Measurements from ENCODE around the gene CRHR1.

The CRHR1 gene

GRCh38 chr17:45759761-45760160 lies 24.4 kb upstream of the CRHR1 start:
- DNase-seq = no peak

DNA sequence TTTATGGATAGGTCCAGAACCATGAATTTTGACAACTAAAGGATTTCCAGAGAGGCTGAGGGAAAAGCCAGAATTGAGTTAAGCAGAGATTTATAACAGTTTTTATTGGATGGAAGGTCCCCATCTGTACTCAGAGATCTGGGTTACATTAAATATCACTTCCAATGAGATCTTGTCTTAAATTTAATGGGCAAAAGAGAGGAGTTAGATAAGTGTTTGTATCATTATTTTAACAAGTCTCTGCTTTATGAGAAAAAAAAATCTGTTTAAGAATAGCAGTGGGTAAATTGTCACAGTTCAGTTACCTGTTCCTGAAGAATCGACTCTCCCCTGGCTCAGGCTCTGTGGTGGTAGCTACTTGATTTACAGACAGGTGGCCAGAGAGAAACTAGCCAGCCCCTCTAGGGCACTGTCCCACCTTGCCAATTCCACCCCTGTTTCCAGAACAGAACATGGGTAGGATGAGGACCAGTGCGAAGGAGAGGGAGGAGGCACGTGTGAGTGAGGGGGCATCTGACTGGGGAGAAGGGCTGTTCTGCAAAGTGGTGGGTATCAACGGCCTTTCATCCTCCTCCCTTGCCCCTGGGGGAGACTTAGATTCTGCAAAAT lies 22.1 kb upstream of the CRHR1 start:
- no peak for DNase-seq

DNA sequence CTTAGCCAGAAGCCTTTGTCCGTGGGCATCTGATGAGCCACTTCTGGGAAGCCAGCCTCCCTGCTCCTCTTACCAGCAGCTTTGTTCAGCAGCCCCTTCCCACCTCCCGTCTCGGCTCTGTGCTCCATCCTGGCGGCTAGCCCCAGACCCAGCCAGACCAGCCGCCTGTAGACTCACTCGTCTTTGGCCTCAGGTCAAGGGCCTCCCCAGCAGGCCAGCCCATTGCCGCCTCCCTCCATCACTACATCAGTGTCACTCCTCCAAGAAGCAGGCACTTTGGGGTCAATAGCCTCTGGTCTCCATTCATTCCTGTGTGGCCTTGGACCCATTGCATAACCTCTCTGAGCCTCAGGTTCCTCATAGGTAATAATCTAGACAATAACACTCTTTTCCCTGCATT lies 20.9 kb upstream of the CRHR1 start:
- no peak for DNase-seq

DNA sequence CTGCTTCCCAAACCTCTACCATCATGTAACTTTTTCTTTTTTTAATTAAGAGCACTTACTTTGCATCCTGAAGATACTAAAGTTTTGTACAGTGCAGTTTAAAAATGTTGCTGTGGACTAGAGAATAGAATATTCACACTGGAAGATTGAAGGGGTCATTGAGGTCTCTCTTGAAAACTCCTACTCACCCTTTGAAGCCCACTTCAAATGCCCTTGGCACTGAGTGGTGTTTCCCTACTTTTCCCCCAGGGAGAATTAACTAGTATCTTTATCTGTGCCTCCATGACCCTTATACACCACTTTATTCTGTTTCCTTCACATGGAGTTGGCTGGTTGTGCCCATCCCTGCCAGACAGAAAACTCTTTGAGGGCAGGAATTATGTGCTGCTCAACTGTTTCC lies 19.6 kb upstream of the CRHR1 start:
- no peak for DNase-seq

- DNase-seq = no peak
These were observed 16.1 kb upstream of the CRHR1 start for GRCh38 chr17:45768000-45768399.

GRCh38 chr17:45770632-45771270 lies 13.4 kb upstream of the CRHR1 start:
- DNase-seq = no peak

GRCh38 chr17:45771271-45771959 lies 12.7 kb upstream of the CRHR1 start:
- no peak for DNase-seq

- DNase-seq = no peak
These were observed 9.0 kb upstream of the CRHR1 start for GRCh38 chr17:45775148-45775547.

DNA sequence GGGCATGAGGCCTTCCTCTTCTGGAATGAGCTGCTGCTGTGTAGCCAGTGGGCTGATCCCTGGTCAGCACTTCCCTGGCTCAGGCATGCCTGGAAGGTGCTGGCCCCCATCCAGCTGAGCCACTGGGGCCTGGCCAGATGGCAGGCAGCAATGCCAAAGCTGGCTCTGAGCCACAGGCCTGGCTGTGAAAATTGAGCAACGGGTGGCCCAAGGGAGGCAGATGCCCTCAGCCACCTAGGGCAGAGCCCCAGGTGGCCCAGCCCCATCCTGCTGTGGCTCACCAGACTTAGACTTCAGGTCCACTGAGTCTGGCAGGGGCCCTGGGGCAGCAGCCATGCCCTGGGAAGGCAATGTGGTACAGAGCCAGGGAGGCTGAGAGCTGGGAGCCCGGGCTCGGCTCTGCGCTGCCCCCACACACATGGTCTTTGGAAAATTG lies 8.5 kb upstream of the CRHR1 start:
- no peak for DNase-seq

- DNase-seq = no peak
These were observed 7.2 kb upstream of the CRHR1 start for GRCh38 chr17:45776896-45777295.

DNA sequence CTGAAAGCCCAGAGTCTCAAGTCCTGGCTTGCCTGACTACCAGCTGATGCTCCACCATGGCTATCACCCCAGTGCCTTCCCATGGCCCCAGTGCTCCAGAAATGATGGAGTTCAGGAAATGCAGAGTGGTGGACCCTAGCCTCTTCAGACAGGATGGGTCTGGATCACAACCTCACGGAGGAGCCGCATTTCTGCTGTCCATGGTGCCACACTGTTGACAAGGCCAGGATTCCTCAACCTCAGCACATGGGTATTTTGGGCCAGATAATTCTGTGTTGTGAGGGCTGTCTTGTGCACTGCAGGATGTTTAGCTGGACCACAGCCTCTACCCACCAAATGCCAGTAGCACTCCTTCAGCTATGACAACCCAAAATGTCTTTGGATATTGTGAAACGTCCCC lies 6.7 kb upstream of the CRHR1 start:
- DNase-seq = no peak

- DNase-seq = no peak
These were observed 3.2 kb upstream of the CRHR1 start for GRCh38 chr17:45780921-45781320.

- DNase-seq = no peak
These were observed 1.1 kb upstream of the CRHR1 start for GRCh38 chr17:45782889-45783592.

- DNase-seq = no peak
These were observed 377 bp upstream of the CRHR1 start for GRCh38 chr17:45783593-45784292.

GRCh38 chr17:45784741-45785479 lies 790 bp downstream of the CRHR1 start:
- DNase-seq = no peak

GRCh38 chr17:45785480-45786193 lies 1.5 kb downstream of the CRHR1 start:
- DNase-seq = no peak

GRCh38 chr17:45786349-45786748 lies 2.2 kb downstream of the CRHR1 start:
- no peak for DNase-seq

- no peak for DNase-seq
These were observed 2.9 kb downstream of the CRHR1 start for GRCh38 chr17:45787044-45787443.

DNA sequence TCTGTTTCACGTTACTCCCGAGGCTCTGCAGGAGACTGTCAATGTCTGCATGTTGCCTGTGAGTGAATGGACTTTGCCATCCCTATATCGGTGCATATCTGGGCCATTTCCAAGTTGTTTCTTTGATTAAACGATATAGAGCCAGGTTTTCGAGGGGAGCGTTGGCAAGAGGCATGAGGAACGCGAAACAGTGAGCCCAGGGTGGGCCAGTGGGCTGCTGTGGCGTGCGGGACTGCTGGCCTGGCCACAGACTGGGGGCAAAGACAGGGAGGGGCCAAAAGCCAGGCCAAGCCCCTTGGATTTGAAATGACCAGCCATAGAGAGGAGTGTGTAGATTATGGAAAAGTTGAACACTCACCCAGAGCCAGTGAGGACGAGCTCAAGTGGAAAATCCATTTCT lies 3.5 kb downstream of the CRHR1 start:
- DNase-seq = no peak

GRCh38 chr17:45788057-45788456 lies 3.9 kb downstream of the CRHR1 start:
- DNase-seq = no peak

DNA sequence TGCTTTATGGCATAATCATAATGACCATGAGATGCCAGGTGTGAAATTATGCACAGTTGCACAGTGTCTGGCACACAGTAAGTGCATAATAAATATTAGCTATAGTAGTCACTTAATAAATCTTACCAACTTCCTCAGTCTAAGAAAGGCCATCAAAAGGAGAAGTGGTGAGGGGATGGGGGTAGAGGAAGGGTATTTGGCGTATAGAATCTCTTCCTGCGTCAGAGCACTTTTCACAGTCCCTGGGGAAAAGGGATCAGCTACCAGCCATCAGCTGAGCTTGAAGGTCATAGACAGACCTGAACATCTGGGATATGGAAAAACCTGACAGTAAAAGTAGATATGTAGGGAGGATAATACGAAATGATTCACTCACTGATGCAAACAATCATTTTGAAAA lies 5.8 kb downstream of the CRHR1 start:
- DNase-seq = no peak
